GM21717 (cell line): Measurements from ENCODE around the gene ANGPTL4.

Experiments used
- ATAC-seq: cut with Tn5 transposase; IDR thresholded peaks from one replicate; pipeline ENCODE4 v1.9.1; 2021; ENCODE audit warnings: mild to moderate bottlenecking, moderate library complexity; ENCODE audit not compliant: unreplicated experiment

Gene ANGPTL4

GRCh38 chr19:8412783-8413628 lies 49.1 kb downstream of the ANGPTL4 start, which contains the start of gene MARCHF2:
MARCHF2 (plus strand) TSS chr19:8413305; CDS start chr19:8421841, 8,536 bp downstream.
- peak; percentile 96 for ATAC-seq

GRCh38 chr19:8413629-8413995 lies 49.7 kb downstream of the ANGPTL4 start:
- ATAC-seq = no peak

GRCh38 chr19:8416796-8417195 lies 52.8 kb downstream of the ANGPTL4 start:
- ATAC-seq = no peak

GRCh38 chr19:8421484-8422461 lies 57.8 kb downstream of the ANGPTL4 start:
- ATAC-seq = no peak

GRCh38 chr19:8423817-8424223 lies 59.9 kb downstream of the ANGPTL4 start:
- no peak for ATAC-seq
